ENCODE results near the gene GOT1.

The GOT1 gene

DNA sequence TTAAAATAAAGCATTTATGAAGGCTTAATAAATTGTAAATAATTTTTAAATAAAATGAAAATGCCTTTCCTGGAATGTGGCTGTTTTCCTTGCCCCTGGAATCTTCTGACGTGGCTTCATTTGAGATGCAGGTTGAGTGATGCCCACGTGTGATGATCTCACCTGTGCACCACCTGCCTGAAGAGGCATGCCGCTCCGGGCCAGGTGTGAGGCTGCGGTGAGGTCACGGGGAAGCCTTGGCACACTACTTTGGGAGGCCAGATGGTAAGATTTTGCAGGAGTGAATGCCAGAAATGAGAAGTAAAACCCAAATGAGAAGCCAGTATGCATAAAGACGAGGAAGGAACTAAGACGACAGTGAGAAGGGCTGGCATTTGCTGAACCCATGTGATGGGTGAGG is 36.2 kb downstream of the GOT1 start:
- DNase-seq = no peak

- no peak for DNase-seq
Observed at GRCh38 chr10:99393683-99394082, 36.7 kb downstream of the GOT1 start.

- DNase-seq = no peak
Observed at GRCh38 chr10:99393036-99393435, 37.4 kb downstream of the GOT1 start.

- no peak for DNase-seq
Observed at GRCh38 chr10:99391346-99391745, 39.1 kb downstream of the GOT1 start.

GRCh38 chr10:99389729-99390480 is 40.5 kb downstream of the GOT1 start:
- no peak for DNase-seq

- DNase-seq = no peak
Observed at GRCh38 chr10:99387541-99387940, 42.9 kb downstream of the GOT1 start.

DNA sequence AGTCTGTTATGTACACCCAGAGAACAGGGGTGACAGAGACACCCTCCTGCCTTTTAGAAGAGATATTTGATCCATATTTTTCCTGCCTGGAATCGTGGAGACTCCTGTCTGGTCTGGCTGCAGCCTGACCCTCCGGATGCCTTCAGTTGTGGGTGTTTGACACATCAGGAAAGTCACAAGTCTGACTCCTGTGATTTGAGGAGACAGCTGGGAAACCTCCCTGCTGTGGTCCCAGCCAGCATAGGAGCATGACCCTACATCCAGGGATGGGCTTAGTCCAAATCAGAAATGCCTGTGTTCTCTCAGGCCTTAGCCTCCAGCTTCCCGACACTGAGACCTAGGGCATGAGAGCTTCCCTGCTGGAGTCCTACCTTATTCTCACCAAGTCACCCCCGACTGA is 43.4 kb downstream of the GOT1 start:
- DNase-seq = no peak

DNA sequence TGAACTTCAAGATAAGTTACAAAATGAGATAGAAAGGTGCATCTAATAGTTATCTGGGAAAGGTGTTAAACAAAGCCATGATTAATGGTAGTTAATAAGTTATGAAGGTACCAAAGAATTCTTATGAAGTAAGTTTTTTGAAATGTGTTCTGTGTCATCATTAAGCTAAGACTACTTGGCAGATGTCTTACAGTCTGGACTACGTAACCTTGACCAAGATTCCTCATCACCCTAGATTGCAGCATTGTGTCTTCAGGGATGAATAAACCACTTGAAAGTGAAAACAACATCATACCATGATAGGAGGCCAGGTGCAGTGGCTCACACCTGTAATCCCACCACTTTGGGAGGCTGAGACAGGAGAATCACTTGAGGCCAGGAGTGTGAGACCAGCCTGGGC is 48.2 kb downstream of the GOT1 start:
- no peak for DNase-seq

GRCh38 chr10:99375426-99375825 is 55.0 kb downstream of the GOT1 start:
- DNase-seq = no peak

DNA sequence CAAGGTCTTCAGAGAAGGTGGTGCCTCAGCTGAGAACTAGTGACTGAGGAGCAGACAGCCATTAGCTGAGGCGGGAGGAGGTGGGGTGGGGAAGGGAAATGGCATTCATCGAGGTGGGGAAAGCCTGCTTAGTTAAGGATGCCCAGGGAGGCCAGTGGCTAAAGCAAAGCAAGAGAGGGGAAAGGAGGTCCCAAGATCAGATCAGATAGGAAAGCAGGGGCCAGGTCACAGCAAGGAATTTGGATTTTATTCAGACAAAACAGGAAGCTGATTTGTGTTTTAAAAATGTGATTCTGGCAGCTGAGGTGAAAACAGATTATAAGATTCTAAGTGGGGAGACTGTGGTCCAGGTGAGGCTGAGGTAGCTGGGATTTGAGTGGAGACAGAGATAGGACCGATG is 55.5 kb downstream of the GOT1 start:
- DNase-seq = no peak

- no peak for DNase-seq
Observed at GRCh38 chr10:99374526-99374925, 55.9 kb downstream of the GOT1 start.

- DNase-seq = no peak
Observed at GRCh38 chr10:99372546-99373271, 57.7 kb downstream of the GOT1 start.

DNA sequence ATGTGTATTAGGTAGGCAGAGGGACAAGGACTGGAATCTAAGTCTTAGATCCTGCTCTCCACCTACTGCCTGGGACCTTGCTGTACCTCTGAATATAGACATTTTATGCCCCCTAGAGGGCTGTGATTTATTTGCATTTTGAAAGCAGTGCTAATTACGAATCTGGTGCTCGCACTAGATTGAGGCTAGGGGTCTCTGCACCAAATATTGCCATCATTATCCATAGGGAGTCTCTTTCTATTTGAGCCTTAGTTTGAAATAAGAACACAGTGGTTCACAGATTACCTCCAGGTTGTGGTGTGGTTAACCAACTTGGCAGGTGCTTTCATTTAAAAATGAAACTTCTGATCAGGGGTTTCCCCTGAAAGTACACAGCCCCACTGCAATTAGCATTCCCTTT is 59.4 kb downstream of the GOT1 start:
- no peak for DNase-seq

DNA sequence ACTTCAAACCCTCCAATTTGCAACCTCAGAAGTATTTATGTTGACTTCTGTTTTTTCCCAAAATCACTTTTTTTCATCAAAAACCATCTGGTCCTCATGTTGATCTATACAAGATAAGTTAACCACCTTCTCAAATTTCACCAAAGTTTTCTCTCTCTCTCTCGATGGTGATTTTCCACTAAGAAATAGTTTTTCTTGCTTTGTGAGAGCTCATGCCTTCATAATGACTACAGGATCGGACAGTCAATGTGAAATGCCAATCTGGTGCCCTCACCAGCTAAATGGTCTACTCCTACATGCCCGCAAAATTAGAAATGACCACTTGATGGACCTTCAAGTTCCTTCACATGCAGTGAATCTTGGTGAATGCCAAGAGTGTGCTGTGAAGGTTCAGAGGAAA is 60.9 kb downstream of the GOT1 start:
- no peak for DNase-seq

GRCh38 chr10:99369126-99369525 is 61.3 kb downstream of the GOT1 start:
- no peak for DNase-seq

- no peak for DNase-seq
Observed at GRCh38 chr10:99368646-99369045, 61.8 kb downstream of the GOT1 start.

DNA sequence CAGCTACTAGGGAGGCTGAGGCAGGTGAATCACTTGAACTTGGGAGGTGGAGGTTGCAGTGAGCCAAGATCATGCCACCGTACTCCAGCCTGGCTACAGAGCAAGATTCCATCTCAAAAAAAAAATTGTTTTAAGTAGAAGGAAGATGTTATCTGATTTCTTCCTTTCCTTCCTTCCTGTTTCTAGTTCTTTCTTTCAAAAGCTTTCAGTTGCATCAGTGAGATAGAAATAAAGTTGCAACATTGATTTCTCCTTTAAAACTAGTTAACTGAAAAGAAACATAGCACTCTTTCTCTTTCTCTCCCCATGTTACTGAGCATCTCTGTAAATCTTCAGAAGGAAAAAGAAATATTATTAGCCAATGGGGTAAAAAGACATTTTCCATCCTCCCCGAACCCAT is 63.8 kb downstream of the GOT1 start:
- no peak for DNase-seq

- no peak for DNase-seq
Observed at GRCh38 chr10:99365736-99366135, 64.7 kb downstream of the GOT1 start.

- DNase-seq = no peak
Observed at GRCh38 chr10:99365311-99365710, 65.1 kb downstream of the GOT1 start.

DNA sequence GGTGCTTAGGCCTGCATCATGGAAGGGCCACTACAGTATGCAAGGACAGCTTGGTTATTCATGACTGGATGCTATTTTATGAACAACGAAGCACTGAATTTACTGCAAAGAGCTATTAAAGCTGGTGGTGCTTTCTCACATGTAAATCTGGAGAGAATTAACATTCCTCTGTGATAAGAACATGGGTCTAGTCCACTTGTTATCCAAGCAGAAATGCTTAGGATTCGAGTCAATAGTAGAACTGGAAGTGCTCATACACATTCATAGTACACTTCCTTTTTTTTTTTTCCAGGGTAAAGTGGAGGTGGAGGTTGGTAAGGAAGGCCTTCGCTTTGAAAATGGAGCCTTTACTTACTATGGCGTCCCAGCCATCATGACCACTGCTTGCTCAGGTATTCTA is 66.3 kb downstream of the GOT1 start:
- DNase-seq = no peak

DNA sequence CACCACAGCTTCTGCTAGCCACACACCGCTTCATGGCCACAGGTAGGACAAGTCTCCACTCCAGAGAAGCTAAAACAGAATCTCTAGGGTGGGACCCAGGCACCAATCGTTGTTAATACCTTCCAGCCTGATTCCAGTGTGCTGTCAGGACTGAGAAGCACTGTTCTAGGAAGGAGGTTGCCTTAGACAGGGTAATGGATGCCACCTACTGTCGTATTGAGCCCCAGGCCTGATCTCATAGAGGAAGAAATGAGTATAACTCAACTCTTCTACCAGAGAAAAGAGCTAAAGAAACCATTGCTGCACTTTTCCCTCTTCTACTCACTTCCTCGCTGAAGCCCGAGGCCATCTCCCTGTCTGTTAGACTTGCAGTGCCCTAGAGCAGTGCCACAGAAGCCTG is 69.5 kb downstream of the GOT1 start:
- no peak for DNase-seq

GRCh38 chr10:99358101-99358500 is 72.3 kb downstream of the GOT1 start:
- DNase-seq = no peak

DNA sequence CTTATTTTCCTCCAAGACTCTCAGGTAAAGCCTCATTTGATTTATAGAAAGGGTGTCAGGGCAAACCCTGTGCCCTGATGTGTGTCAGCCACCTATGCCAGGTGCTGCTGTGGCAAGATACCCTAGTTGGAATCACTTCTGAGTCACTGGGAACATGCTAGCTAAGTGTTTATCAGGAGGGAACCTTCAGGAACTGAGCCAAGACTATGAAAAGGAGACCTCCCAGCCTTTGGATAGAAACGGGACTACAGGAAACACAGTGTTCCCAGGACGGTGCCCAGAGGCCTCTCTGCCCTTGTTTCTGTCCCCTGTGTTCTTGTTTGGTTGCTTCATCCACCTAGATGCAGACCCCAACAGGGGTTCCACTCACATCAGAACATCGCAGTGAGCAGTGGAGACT is 72.7 kb downstream of the GOT1 start:
- DNase-seq = no peak

GRCh38 chr10:99353182-99353581 is 77.2 kb downstream of the GOT1 start:
- no peak for DNase-seq

DNA sequence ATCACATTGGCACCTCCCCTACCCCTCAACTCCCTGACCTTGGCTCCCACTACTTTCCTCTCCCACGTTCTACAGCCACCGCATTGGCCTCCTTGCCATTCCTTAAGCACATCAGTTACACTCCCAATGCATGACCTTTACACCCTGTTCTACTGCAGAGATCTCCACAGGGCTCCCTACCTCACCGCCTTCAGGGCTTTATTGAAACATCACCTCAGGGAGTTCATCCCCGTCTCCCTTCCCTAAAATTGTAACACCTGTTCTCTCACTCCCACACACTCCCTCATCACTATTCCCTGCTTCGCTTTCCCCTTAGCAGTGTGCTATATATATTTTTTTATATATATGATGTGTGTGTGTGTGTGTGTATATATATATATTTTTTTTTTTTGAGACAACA is 82.8 kb downstream of the GOT1 start:
- DNase-seq = no peak

All from activated T-cell treated with anti-CD3 and anti-CD28 coated beads, Interleukin-2, amount 50 U/mL, for 48 hours (primary cell).